Neural cell (in vitro differentiated cells): ENCODE data around the gene MAD1L1.

Experiments
- EP300 ChIP-seq: fragments of 450-650 bp; conservative IDR thresholded peaks from 2 replicates; pipeline ENCODE4 v1.6.1; 2014; ENCODE audit warnings: antibody characterized with exemption, mild to moderate bottlenecking, moderate library complexity; ENCODE audit not compliant: poor library complexity, severe bottlenecking
- POLR2AphosphoS5 ChIP-seq: IDR thresholded peaks from 2 replicates; pipeline ENCODE4 v1.6.1; 2012
- RAD21 ChIP-seq: fragments of 450-650 bp; conservative IDR thresholded peaks from 2 replicates; pipeline ENCODE4 v1.6.1; 2014; ENCODE audit warnings: antibody characterized with exemption, mild to moderate bottlenecking, moderate library complexity
- TF ChIP-seq, protein P1 (sequence below): fragments of 450-650 bp; IDR thresholded peaks from 2 replicates; pipeline ENCODE4 v1.5.1; 2014; ENCODE audit warnings: antibody characterized with exemption, mild to moderate bottlenecking, moderate library complexity; ENCODE audit not compliant: poor library complexity, severe bottlenecking

DNA sequence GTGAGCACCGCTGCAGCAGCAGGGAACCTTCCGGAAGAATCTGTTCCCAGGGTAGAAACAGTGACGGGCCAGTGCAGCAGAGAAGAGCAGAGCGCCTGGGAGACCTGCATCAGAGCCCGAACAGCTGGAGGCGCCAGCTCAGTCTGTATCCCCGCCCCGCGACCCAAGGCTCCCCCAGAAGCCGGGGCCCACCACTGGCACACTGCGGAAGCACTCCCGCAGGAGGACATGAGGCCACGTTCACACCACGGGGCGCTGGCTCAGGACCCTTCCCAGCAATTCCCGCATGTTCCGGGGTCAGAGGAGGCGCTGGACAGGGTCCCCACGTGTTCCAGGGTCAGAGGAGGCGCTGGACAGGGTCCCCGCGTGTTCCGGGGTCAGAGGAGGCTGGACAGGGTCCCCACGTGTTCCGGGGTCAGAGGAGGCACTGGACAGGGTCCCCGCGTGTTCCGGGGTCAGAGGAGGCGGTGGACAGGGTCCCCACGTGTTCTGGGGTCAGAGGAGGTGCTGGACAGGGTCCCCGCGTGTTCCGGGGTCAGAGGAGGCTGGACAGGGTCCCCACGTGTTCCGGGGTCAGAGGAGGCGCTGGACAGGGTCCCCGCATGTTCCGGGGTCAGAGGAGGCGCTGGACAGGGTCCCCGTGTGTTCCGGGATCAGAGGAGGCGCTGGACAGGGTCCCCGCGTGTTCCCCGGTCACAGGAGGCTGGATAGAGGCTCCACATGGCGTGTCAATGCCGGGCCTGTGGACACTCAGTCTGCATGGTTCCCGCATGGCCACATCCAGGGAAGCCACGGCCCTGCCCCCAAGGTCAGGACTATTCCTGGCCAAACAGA is 117.6 kb downstream of the MAD1L1 start:
- TF ChIP-seq, protein P1, sequence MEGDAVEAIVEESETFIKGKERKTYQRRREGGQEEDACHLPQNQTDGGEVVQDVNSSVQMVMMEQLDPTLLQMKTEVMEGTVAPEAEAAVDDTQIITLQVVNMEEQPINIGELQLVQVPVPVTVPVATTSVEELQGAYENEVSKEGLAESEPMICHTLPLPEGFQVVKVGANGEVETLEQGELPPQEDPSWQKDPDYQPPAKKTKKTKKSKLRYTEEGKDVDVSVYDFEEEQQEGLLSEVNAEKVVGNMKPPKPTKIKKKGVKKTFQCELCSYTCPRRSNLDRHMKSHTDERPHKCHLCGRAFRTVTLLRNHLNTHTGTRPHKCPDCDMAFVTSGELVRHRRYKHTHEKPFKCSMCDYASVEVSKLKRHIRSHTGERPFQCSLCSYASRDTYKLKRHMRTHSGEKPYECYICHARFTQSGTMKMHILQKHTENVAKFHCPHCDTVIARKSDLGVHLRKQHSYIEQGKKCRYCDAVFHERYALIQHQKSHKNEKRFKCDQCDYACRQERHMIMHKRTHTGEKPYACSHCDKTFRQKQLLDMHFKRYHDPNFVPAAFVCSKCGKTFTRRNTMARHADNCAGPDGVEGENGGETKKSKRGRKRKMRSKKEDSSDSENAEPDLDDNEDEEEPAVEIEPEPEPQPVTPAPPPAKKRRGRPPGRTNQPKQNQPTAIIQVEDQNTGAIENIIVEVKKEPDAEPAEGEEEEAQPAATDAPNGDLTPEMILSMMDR = no peak
- TF ChIP-seq RAD21 (no peak), POLR2AphosphoS5 (no peak), EP300 (no peak)
